Hematopoietic multipotent progenitor cell (in vitro differentiated cells): ENCODE data around the gene GIGYF2. TPM values are rescaled to one million over a fixed set of nuclear protein-coding genes. Genes with fewer than 3 reads are reported as not detected.
"Not testable (repeated sequence)": the region's sequence is repeated elsewhere in the genome, so short reads cannot be mapped to it uniquely, and the experiment has no call there.

Experiments
- DNase-seq, 3 donors: peaks; one replicate each; pipeline ENCODE4 v3.0.0-alpha.2; 2011 to 2015; ENCODE audit warnings: low read depth in 2 of 3, low spot score in 2 of 3
- small RNA-seq: library from RNA; depleted of rRNA; stranded (forward); fragments of <200 nt; gene quantifications from one replicate; pipeline ENCODE3, GENCODE V24; 2012
- total RNA-seq: library from RNA; depleted of rRNA; stranded (reverse); fragments of >200 nt; gene quantifications from one replicate; pipeline ENCODE4 v1.2.3, GENCODE V29; 2012

GIGYF2 gene
- total RNA-seq, 1 donor = 60.6 TPM

DNA sequence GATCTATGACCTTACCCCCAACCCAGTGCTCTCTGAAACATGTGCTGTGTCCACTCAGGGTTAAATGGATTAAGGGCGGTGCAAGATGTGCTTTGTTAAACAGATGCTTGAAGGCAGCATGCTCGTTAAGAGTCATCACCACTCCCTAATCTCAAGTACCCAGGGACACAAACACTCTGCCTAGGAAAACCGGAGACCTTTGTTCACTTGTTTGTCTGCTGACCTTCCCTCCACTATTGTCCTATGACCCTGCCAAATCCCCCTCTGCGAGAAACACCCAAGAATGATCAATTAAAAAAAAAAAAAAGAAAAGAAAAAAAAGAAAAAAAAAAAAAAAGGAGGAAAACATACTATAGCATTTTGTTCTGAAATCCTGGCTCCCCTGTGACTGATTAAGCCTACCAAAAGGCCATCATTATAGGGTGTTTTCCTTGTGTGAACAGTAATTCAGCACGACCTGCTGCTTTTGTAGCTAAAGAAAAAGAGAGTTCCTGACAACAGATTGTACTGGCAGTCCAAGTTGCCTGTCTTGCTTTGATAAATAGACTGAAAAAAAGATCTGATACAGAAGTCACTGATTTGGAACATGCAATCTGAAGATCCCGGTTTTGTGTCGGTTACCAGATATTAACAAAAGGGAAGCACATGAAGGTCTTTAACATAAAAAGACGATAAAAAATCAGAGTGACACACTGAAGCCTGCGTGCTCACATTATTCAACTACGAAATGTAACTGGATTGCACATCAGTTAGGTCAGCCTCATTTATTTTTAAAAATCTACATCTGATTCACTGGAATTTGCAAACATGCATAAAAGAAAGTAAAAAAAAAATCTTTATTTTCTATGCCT lies 210.0 kb downstream of the GIGYF2 start:
- not testable (repeated sequence) for DNase-seq

DNA sequence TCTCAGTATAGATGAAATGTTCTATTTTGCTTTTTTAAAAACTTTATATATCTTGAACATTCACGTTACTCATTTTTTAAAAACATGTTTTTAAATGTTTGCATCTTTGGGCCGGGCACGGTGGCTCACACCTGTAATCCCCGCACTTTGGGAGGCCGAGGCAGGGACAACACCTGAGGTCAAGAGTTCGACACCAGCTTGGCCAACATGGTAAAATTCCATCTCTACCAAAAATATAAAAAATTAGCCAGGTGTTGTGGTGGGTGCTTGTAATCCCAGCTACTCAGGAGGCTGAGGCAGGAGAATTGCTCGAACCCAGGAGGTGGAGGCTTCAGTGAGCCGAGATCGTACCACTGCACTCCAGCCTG lies 210.6 kb downstream of the GIGYF2 start:
- not testable (repeated sequence) for DNase-seq

DNA sequence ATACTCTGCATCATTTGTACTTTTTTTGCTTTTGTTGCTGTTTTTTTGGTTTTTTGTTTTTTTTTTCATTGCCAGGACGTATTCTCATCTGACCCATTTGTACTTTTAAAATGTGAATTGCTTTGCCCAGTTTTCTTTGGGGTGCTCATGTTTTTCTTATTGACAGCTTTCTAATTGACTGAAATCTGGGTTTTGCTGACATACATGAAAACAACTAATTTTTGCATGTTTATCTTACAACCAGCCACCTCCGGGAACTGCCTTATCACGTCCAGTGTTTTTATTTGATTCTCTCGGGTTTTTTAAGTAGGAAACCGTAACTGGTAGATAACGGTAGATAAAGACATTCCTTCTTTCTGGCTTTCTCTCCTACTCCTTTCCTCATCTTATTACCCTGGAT lies 211.6 kb downstream of the GIGYF2 start:
- DNase-seq = no peak

Small RNAs within 50 kb of the gene (small RNA-seq; reads per million reads assigned to genes)
- gene RF00019 (not detected), gene RN7SL359P (not detected), gene RNU6-107P (not detected)

Other genes with a start within 250 kb of the GIGYF2 start
- not detected for gene ALPI, start 241.2 kb upstream of the GIGYF2 start, total RNA-seq
- gene ECEL1, start 209.5 kb upstream of the GIGYF2 start, total RNA-seq = 0.27 TPM
- not detected for gene PRSS56, start 176.9 kb upstream of the GIGYF2 start, total RNA-seq
- gene CHRND, start 171.2 kb upstream of the GIGYF2 start, total RNA-seq = not detected
- not detected for gene CHRNG, start 157.6 kb upstream of the GIGYF2 start, total RNA-seq
- gene TIGD1, start 146.8 kb upstream of the GIGYF2 start, total RNA-seq = 7.3 TPM
- gene EIF4E2, start 146.6 kb upstream of the GIGYF2 start, total RNA-seq = 24.2 TPM
- gene EFHD1, start 63.7 kb upstream of the GIGYF2 start, total RNA-seq = not detected
- gene KCNJ13, start 79.2 kb downstream of the GIGYF2 start, total RNA-seq = not detected
- gene SNORC, start 172.9 kb downstream of the GIGYF2 start, total RNA-seq = 0.54 TPM